ENCODE data around the gene RAI1. TPM values are rescaled to one million over a fixed set of nuclear protein-coding genes. Genes with fewer than 3 reads are reported as not detected.

Gene RAI1
- total RNA-seq, 8 experiments from 2014 or later, result 5.4 to 32.0 (median 20.4) TPM

- Histone ChIP-seq H3K4me1 (replicated peaks in 1 of 2) (peaks cover 7% of the 10 kb centered on the region in 2 donors), H3K27ac (no peak overlapping the region), H3K4me3 (no peak overlapping the region)
- in situ Hi-C loops (cut with MboI; ENCODE audit: low pct_unique_long_range_greater_than_20kb in 2 of 9, low sequenced_read_pairs in 9 of 9, unreplicated experiment in 9 of 9), result no loop called here
- WGBS, 10 experiments, result 77 to 100% (median 95%) methylated on average over 1 to 4 of the region's 6 CpGs; no CpG with 5 or more reads in 1 of the 10 experiments
- ATAC-seq (replicated peaks in 6 of 8), result no peak
These were observed 38.1 kb downstream of the RAI1 start for GRCh38 chr17:17719199-17719940.

- Histone ChIP-seq H3K27ac (no peak overlapping the region), H3K4me1 (replicated peaks in 1 of 2) (peaks cover 7% of the 10 kb centered on the region in 2 donors), H3K4me3 (no peak overlapping the region)
- ATAC-seq (replicated peaks in 6 of 8), result no peak
- 0 to 100% methylated on average over 1 of the region's 3 CpGs; no CpG with 5 or more reads in 8 of the 10 experiments for WGBS, 10 experiments
- in situ Hi-C loops (cut with MboI; ENCODE audit: low pct_unique_long_range_greater_than_20kb in 2 of 9, low sequenced_read_pairs in 9 of 9, unreplicated experiment in 9 of 9), result no loop called here
These were observed 38.8 kb downstream of the RAI1 start for GRCh38 chr17:17719966-17720543.

- Histone ChIP-seq H3K27ac (no peak overlapping the region), H3K4me1 (replicated peaks in 1 of 2) (peaks cover 13 to 14% of the 10 kb centered on the region in 2 donors), H3K4me3 (no peak overlapping the region)
- ATAC-seq (replicated peaks in 6 of 8), result no peak
- WGBS, 10 experiments, result 67 to 100% (median 85%) methylated on average over 1 to 2 of the region's 2 CpGs; no CpG with 5 or more reads in 2 of the 10 experiments
- in situ Hi-C loops (cut with MboI; ENCODE audit: low pct_unique_long_range_greater_than_20kb in 2 of 9, low sequenced_read_pairs in 9 of 9, unreplicated experiment in 9 of 9), result no loop called here
These were observed 39.9 kb downstream of the RAI1 start for GRCh38 chr17:17721140-17721668.

GRCh38 chr17:17722081-17722905 lies 41.0 kb downstream of the RAI1 start:
- H3K4me3 ChIP-seq, result peak overlapping the region; percentile 57 to 69 (median 62)
- in situ Hi-C loops (cut with MboI; ENCODE audit: low pct_unique_long_range_greater_than_20kb in 2 of 9, low sequenced_read_pairs in 9 of 9, unreplicated experiment in 9 of 9), result no loop called here
- WGBS, 10 experiments, result 0 to 80% (median 6%) methylated on average over 1 to 41 of the region's 68 CpGs; no CpG with 5 or more reads in 4 of the 10 experiments
- peaks cover 17 to 24% of the 10 kb centered on the region in 2 donors for H3K4me1 ChIP-seq (replicated peaks in 1 of 2)
- peak overlapping the region; percentile 90 to 92 for H3K27ac ChIP-seq
- peak; percentile 26 to 55 (median 48) for ATAC-seq (replicated peaks in 6 of 8)

- ATAC-seq (replicated peaks in 6 of 8), result peak in 2 of 8 experiments; percentile 0 to 3
- peaks cover 23 to 31% of the 10 kb centered on the region in 2 donors for H3K4me1 ChIP-seq (replicated peaks in 1 of 2)
- peak overlapping the region; percentile 57 to 69 (median 62) for H3K4me3 ChIP-seq
- WGBS, 10 experiments, result 0 to 100% (median 14%) methylated on average over 1 to 3 of the region's 23 CpGs; no CpG with 5 or more reads in 6 of the 10 experiments
- in situ Hi-C loops (cut with MboI; ENCODE audit: low pct_unique_long_range_greater_than_20kb in 2 of 9, low sequenced_read_pairs in 9 of 9, unreplicated experiment in 9 of 9), result no loop called here
- H3K27ac ChIP-seq, result peak overlapping the region; percentile 90 to 92
These were observed 41.7 kb downstream of the RAI1 start for GRCh38 chr17:17722906-17723353.

- peak in 7 of 8 experiments; percentile 47 to 74 (median 67) for ATAC-seq (replicated peaks in 6 of 8)
- Histone ChIP-seq H3K4me1 (replicated peaks in 1 of 2) (peaks cover 30 to 37% of the 10 kb centered on the region in 2 donors), H3K27ac (peak overlapping the region; percentile 90 to 92), H3K4me3 (peak overlapping the region; percentile 57 to 69 (median 62))
- in situ Hi-C loops (cut with MboI; ENCODE audit: low pct_unique_long_range_greater_than_20kb in 2 of 9, low sequenced_read_pairs in 9 of 9, unreplicated experiment in 9 of 9), result no loop called here
- 0 to 84% (median 0%) methylated on average over 2 to 14 of the region's 103 CpGs; no CpG with 5 or more reads in 4 of the 10 experiments for WGBS, 10 experiments
These were observed 42.4 kb downstream of the RAI1 start for GRCh38 chr17:17723354-17724261.

- H3K4me1 ChIP-seq (replicated peaks in 1 of 2), result peaks cover 33 to 42% of the 10 kb centered on the region in 2 donors
- ATAC-seq (replicated peaks in 6 of 8), result peak in 7 of 8 experiments; percentile 2 to 43 (median 12)
- peak overlapping the region; percentile 57 to 69 (median 62) for H3K4me3 ChIP-seq
- peak overlapping the region; percentile 90 to 92 for H3K27ac ChIP-seq
- in situ Hi-C loops (cut with MboI; ENCODE audit: low pct_unique_long_range_greater_than_20kb in 2 of 9, low sequenced_read_pairs in 9 of 9, unreplicated experiment in 9 of 9), result no loop called here
- WGBS, 10 experiments, result 0 to 3% (median 0%) methylated on average over 1 to 15 of the region's 53 CpGs; no CpG with 5 or more reads in 7 of the 10 experiments
These were observed 43.2 kb downstream of the RAI1 start for GRCh38 chr17:17724307-17725010.

- in situ Hi-C loops (cut with MboI; ENCODE audit: low pct_unique_long_range_greater_than_20kb in 2 of 9, low sequenced_read_pairs in 9 of 9, unreplicated experiment in 9 of 9), result no loop called here
- Histone ChIP-seq H3K27ac (peak overlapping the region; percentile 90 to 92), H3K4me3 (peak overlapping the region; percentile 57 to 69 (median 62)), H3K4me1 (replicated peaks in 1 of 2) (peaks cover 41 to 49% of the 10 kb centered on the region in 2 donors)
- peak in 5 of 8 experiments; percentile 4 to 35 (median 25) for ATAC-seq (replicated peaks in 6 of 8)
- 3 to 60% (median 40%) methylated on average over 1 to 8 of the region's 36 CpGs; no CpG with 5 or more reads in 5 of the 10 experiments for WGBS, 10 experiments
These were observed 43.9 kb downstream of the RAI1 start for GRCh38 chr17:17725011-17725751.

- in situ Hi-C loops (cut with MboI; ENCODE audit: low pct_unique_long_range_greater_than_20kb in 2 of 9, low sequenced_read_pairs in 9 of 9, unreplicated experiment in 9 of 9), result no loop called here
- Histone ChIP-seq H3K27ac (peak overlapping the region; percentile 90 to 92), H3K4me3 (peak overlapping the region; percentile 57 to 69 (median 62)), H3K4me1 (replicated peaks in 1 of 2) (peaks cover 46 to 54% of the 10 kb centered on the region in 2 donors)
- ATAC-seq (replicated peaks in 6 of 8), result no peak
- 50 to 100% methylated on average over 1 to 3 of the region's 7 CpGs; no CpG with 5 or more reads in 8 of the 10 experiments for WGBS, 10 experiments
These were observed 44.6 kb downstream of the RAI1 start for GRCh38 chr17:17725752-17726457.

- Histone ChIP-seq H3K27ac (peak overlapping the region in 1 of 2 donors; percentile 92), H3K4me1 (replicated peaks in 1 of 2) (peaks cover 42 to 51% of the 10 kb centered on the region in 2 donors), H3K4me3 (peak overlapping the region in 4 of 5 donors; percentile 58 to 69 (median 62))
- no peak for ATAC-seq (replicated peaks in 6 of 8)
- 0 to 100% (median 59%) methylated on average over 1 to 6 of the region's 6 CpGs for WGBS, 10 experiments
- in situ Hi-C loops (cut with MboI; ENCODE audit: low pct_unique_long_range_greater_than_20kb in 2 of 9, low sequenced_read_pairs in 9 of 9, unreplicated experiment in 9 of 9), result no loop called here
These were observed 45.3 kb downstream of the RAI1 start for GRCh38 chr17:17726458-17727060.

Measured in motor neuron (in vitro differentiated cells).